Mesendoderm (in vitro differentiated cells): ENCODE data around the gene ABCA13.

Source experiments
- DNase-seq: peaks from one replicate; pipeline ENCODE4 v3.0.0; 2013
- H2AK5ac ChIP-seq: 2 replicates; pipeline ENCODE4 v1.6.1; 2013; ENCODE audit warnings: low read length, inconsistent platforms
- H2BK120ac ChIP-seq: 2 replicates; pipeline ENCODE4 v1.6.1; 2013; ENCODE audit warnings: low read depth, mild to moderate bottlenecking, low read length, moderate library complexity, mixed read lengths
- H2BK15ac ChIP-seq: replicated peaks from 2 replicates; pipeline ENCODE4 v1.6.1; 2013; ENCODE audit warnings: low read depth, mild to moderate bottlenecking, moderate library complexity
- H2BK5ac ChIP-seq: 2 replicates; pipeline ENCODE4 v1.6.1; 2013; ENCODE audit warnings: low read length, inconsistent platforms
- H3K18ac ChIP-seq: 2 replicates; pipeline ENCODE4 v1.6.1; 2013; ENCODE audit warnings: mild to moderate bottlenecking, low read length, mixed read lengths
- H3K23ac ChIP-seq: one replicate; pipeline ENCODE4 v1.6.1; 2013; ENCODE audit warnings: low read length
- H3K27ac ChIP-seq: 2 replicates; pipeline ENCODE4 v1.5.1; 2013; ENCODE audit warnings: low read depth, mild to moderate bottlenecking, inconsistent platforms, low read length, moderate library complexity
- H3K27me3 ChIP-seq: 2 replicates; pipeline ENCODE4 v1.6.1; 2013; ENCODE audit warnings: low read length, control low read depth, mild to moderate bottlenecking, inconsistent platforms; ENCODE audit not compliant: insufficient read depth, poor library complexity
- H3K36me3 ChIP-seq: 2 replicates; pipeline ENCODE4 v1.6.1; 2013; ENCODE audit warnings: low read length, inconsistent platforms; ENCODE audit not compliant: control insufficient read depth, insufficient read depth
- H3K4ac ChIP-seq: one replicate; pipeline ENCODE4 v1.6.1; 2013; ENCODE audit warnings: low read depth, mild to moderate bottlenecking, low read length, moderate library complexity
- H3K4me1 ChIP-seq: 2 replicates; pipeline ENCODE4 v1.6.1; 2013; ENCODE audit warnings: low read depth, low read length, inconsistent platforms; ENCODE audit not compliant: control insufficient read depth
- H3K4me2 ChIP-seq: 2 replicates; pipeline ENCODE4 v1.6.1; 2013; ENCODE audit warnings: low read length
- H3K4me3 ChIP-seq: 2 replicates; pipeline ENCODE4 v1.5.1; 2013; ENCODE audit warnings: mild to moderate bottlenecking, low read length
- H3K56ac ChIP-seq: one replicate; pipeline ENCODE4 v1.6.1; 2013; ENCODE audit warnings: low read length
- H3K79me1 ChIP-seq: 2 replicates; pipeline ENCODE4 v1.6.1; 2013; ENCODE audit warnings: low read length, inconsistent platforms
- H3K79me2 ChIP-seq: 2 replicates; pipeline ENCODE4 v1.6.1; 2013; ENCODE audit warnings: mild to moderate bottlenecking, low read length; ENCODE audit not compliant: control insufficient read depth, insufficient read depth
- H3K9ac ChIP-seq: 2 replicates; pipeline ENCODE4 v1.6.1; 2013; ENCODE audit warnings: low read length, inconsistent platforms
- H4K5ac ChIP-seq: one replicate; pipeline ENCODE4 v1.6.1; 2013; ENCODE audit warnings: low read length
- H4K8ac ChIP-seq: one replicate; pipeline ENCODE4 v1.6.1; 2013; ENCODE audit warnings: low read depth, mild to moderate bottlenecking, control low read depth, low read length, moderate library complexity
- WGBS: extraction: QIAGEN DNeasy Blood & Tissue Kit; methylation state at CpG from one replicate; pipeline ENCODE4 v1.1.7; 2013; ENCODE audit warnings: low lambda C conversion rate, missing lambda C conversion rate; ENCODE audit not compliant: insufficient coverage; ENCODE audit errors: extremely low coverage; 5-methylcytosine and 5-hydroxymethylcytosine counted together

Gene ABCA13

GRCh38 chr7:48317360-48317759, 146.1 kb downstream of the ABCA13 start:
- Histone ChIP-seq H3K27me3 (no peaks in the 10 kb centered on the region), H2AK5ac (no peak overlapping the region), H3K4me3 (no peak overlapping the region), H3K9ac (no peak overlapping the region), H3K4me2 (no peak overlapping the region), H3K4ac (no peak overlapping the region), H2BK15ac (no peak overlapping the region), H3K18ac (no peak overlapping the region), H3K27ac (no peak overlapping the region), H3K23ac (no peak overlapping the region), H2BK5ac (no peak overlapping the region), H3K4me1 (no peaks in the 10 kb centered on the region), H3K36me3 (no peaks in the 10 kb centered on the region), H4K5ac (no peak overlapping the region), H2BK120ac (no peak overlapping the region), H3K79me1 (no peaks in the 10 kb centered on the region), H4K8ac (no peak overlapping the region), H3K56ac (no peak overlapping the region), H3K79me2 (no peaks in the 10 kb centered on the region)
- no CpG with 5 or more reads among the region's 3 CpGs for WGBS
- no peak for DNase-seq

- Histone ChIP-seq H3K23ac (no peak overlapping the region), H3K27ac (no peak overlapping the region)
These were observed 150.2 kb downstream of the ABCA13 start for GRCh38 chr7:48321319-48322010.

GRCh38 chr7:48337012-48337621, 165.9 kb downstream of the ABCA13 start:
- no peaks in the 10 kb centered on the region for H3K79me2 ChIP-seq
- no peak overlapping the region for H2AK5ac ChIP-seq
- H2BK120ac ChIP-seq: no peak overlapping the region
- no peak overlapping the region for H3K18ac ChIP-seq
- WGBS: no CpG with 5 or more reads among the region's 5 CpGs
- DNase-seq: peak; percentile 69
- no peaks in the 10 kb centered on the region for H3K4me1 ChIP-seq
- no peak overlapping the region for H3K27ac ChIP-seq
- H3K4ac ChIP-seq: no peak overlapping the region
- H3K36me3 ChIP-seq: no peaks in the 10 kb centered on the region
- no peak overlapping the region for H3K4me2 ChIP-seq
- H3K23ac ChIP-seq: no peak overlapping the region
- no peak overlapping the region for H3K9ac ChIP-seq
- no peak overlapping the region for H3K56ac ChIP-seq
- no peak overlapping the region for H2BK15ac ChIP-seq
- H3K27me3 ChIP-seq: no peaks in the 10 kb centered on the region
- H3K79me1 ChIP-seq: no peaks in the 10 kb centered on the region
- no peak overlapping the region for H4K8ac ChIP-seq
- no peak overlapping the region for H2BK5ac ChIP-seq
- no peak overlapping the region for H4K5ac ChIP-seq
- H3K4me3 ChIP-seq: no peak overlapping the region

More at GRCh38 chr7:48321319-48322010, 150.2 kb downstream of the ABCA13 start:
- Histone ChIP-seq H3K56ac (no peak overlapping the region), H2AK5ac (no peak overlapping the region), H4K8ac (no peak overlapping the region), H3K4ac (no peak overlapping the region), H3K79me2 (no peaks in the 10 kb centered on the region), H3K18ac (no peak overlapping the region), H2BK15ac (no peak overlapping the region), H3K4me1 (no peaks in the 10 kb centered on the region), H2BK120ac (no peak overlapping the region), H3K36me3 (no peaks in the 10 kb centered on the region), H4K5ac (no peak overlapping the region), H3K79me1 (no peaks in the 10 kb centered on the region), H3K27me3 (no peaks in the 10 kb centered on the region), H3K4me2 (no peak overlapping the region), H3K4me3 (no peak overlapping the region), H3K9ac (no peak overlapping the region), H2BK5ac (no peak overlapping the region)
- no CpG with 5 or more reads among the region's 8 CpGs for whole genome bisulfite sequencing
- no peak for DNase-seq

- no peaks in the 10 kb centered on the region for H3K36me3 ChIP-seq
- 86% methylated on average over 1 of the region's 3 CpGs for WGBS
These were observed 166.5 kb downstream of the ABCA13 start for GRCh38 chr7:48337781-48338180.

GRCh38 chr7:48347230-48347825, 176.1 kb downstream of the ABCA13 start:
- Histone ChIP-seq H2AK5ac (no peak overlapping the region), H4K5ac (no peak overlapping the region), H3K4ac (no peak overlapping the region), H3K4me3 (no peak overlapping the region), H3K27me3 (no peaks in the 10 kb centered on the region), H3K56ac (no peak overlapping the region), H3K36me3 (no peaks in the 10 kb centered on the region), H2BK120ac (no peak overlapping the region), H3K9ac (no peak overlapping the region), H3K79me1 (no peaks in the 10 kb centered on the region), H4K8ac (no peak overlapping the region), H3K27ac (no peak overlapping the region), H2BK15ac (no peak overlapping the region), H3K4me2 (no peak overlapping the region), H3K79me2 (no peaks in the 10 kb centered on the region), H3K4me1 (no peaks in the 10 kb centered on the region), H3K18ac (no peak overlapping the region), H3K23ac (no peak overlapping the region), H2BK5ac (no peak overlapping the region)
- WGBS: no CpG with 5 or more reads among the region's 5 CpGs
- no peak for DNase-seq

More at GRCh38 chr7:48337781-48338180, 166.5 kb downstream of the ABCA13 start:
- H2BK120ac ChIP-seq: no peak overlapping the region
- no peaks in the 10 kb centered on the region for H3K79me1 ChIP-seq
- no peak for DNase-seq
- H2BK15ac ChIP-seq: no peak overlapping the region
- H3K23ac ChIP-seq: no peak overlapping the region
- no peak overlapping the region for H3K56ac ChIP-seq
- H3K27me3 ChIP-seq: no peaks in the 10 kb centered on the region
- H4K5ac ChIP-seq: no peak overlapping the region
- no peak overlapping the region for H3K4me3 ChIP-seq
- no peaks in the 10 kb centered on the region for H3K4me1 ChIP-seq
- no peak overlapping the region for H2AK5ac ChIP-seq
- H3K4ac ChIP-seq: no peak overlapping the region
- H3K9ac ChIP-seq: no peak overlapping the region
- no peak overlapping the region for H2BK5ac ChIP-seq
- H3K79me2 ChIP-seq: no peaks in the 10 kb centered on the region
- no peak overlapping the region for H3K27ac ChIP-seq
- H4K8ac ChIP-seq: no peak overlapping the region
- H3K18ac ChIP-seq: no peak overlapping the region
- no peak overlapping the region for H3K4me2 ChIP-seq
